Heart right ventricle (tissue), 16 donors: Measurements from ENCODE around the gene CHST4. TPM values are rescaled to one million over a fixed set of nuclear protein-coding genes. Genes with fewer than 3 reads are reported as not detected.

Experiments used
- ATAC-seq, 8 donors: fragments of 200-7000 bp; cut with Tn5 transposase; one replicate each; pipeline ENCODE4 v1.9.1; 2020; ENCODE audit warnings: mild to moderate bottlenecking in 8 of 8, moderate library complexity in 8 of 8, moderate number of reproducible peaks in 1 of 8
- DNase-seq, 2 donors: peaks; one replicate each; pipeline ENCODE4 v3.0.0-alpha.2; 2020
- H3K27ac ChIP-seq, 10 donors: fragments of 200-600 bp; sonication (generic) in 2 of 10; one replicate each; pipeline versions ENCODE4 v1.5.0 to v1.8.0; 2020 to 2022; ENCODE audit warnings: mild to moderate bottlenecking in 3 of 10
- H3K27me3 ChIP-seq, 7 donors: fragments of 200-600 bp; one replicate each; pipeline ENCODE4 v1.8.0; 2021 to 2022; ENCODE audit warnings: mild to moderate bottlenecking in 2 of 7
- H3K36me3 ChIP-seq, 9 donors: fragments of 200-600 bp; sonication (generic) in 1 of 9; one replicate each; pipeline versions ENCODE4 v1.5.0 to v1.8.0; 2020 to 2022; ENCODE audit warnings: mild to moderate bottlenecking in 2 of 9
- H3K4me1 ChIP-seq, 9 donors: fragments of 200-600 bp; sonication (generic) in 1 of 9; one replicate each; pipeline versions ENCODE4 v1.5.0 to v1.8.0; 2020 to 2022; ENCODE audit warnings: mild to moderate bottlenecking in 4 of 9
- H3K4me3 ChIP-seq, 10 donors: fragments of 200-600 bp; sonication (generic) in 2 of 10; one replicate each; pipeline versions ENCODE4 v1.5.0 to v1.8.0; 2020 to 2022; ENCODE audit warnings: mild to moderate bottlenecking in 7 of 10, moderate library complexity in 2 of 10
- H3K9me3 ChIP-seq, 11 donors: fragments of 200-600 bp in 10 of 11; sonication (generic) in 2 of 11; one replicate each; pipeline versions ENCODE4 v1.5.0 to v1.8.0; 2013 to 2022; ENCODE audit warnings: mild to moderate bottlenecking in 2 of 11, control low read depth in 1 of 11, moderate library complexity in 1 of 11
- CTCF ChIP-seq, 9 donors: fragments of 200-600 bp; sonication (generic) in 2 of 9; IDR thresholded peaks; one replicate each; pipeline versions ENCODE4 v1.5.0 to v1.8.0; 2021 to 2022; ENCODE audit warnings: antibody characterized with exemption in 9 of 9, mild to moderate bottlenecking in 5 of 9, moderate library complexity in 1 of 9
- WGBS, 2 donors: extraction: QIAGEN DNeasy Blood & Tissue Kit; methylation state at CpG; one replicate each; pipeline ENCODE4 v1.1.7; 2013; ENCODE audit warnings: inconsistent platforms in 1 of 2; 5-methylcytosine and 5-hydroxymethylcytosine counted together
- intact Hi-C, 10 donors: fragments of 100-400 bp; cut with DNase I; formaldehyde crosslinking; loops; one replicate each; pipeline versions ENCODE4 v1.11.1 to v1.14.2; 2022
- polyA plus RNA-seq, 2 donors: library from polyadenylated mRNA; stranded (reverse); fragments of 200-250 nt; gene quantifications; one replicate each; pipeline ENCODE4 v1.2.3, GENCODE V29; 2013
- total RNA-seq, 10 donors: library from RNA; stranded (reverse); fragmentation: NEBNext Ultra II Directional in 3 of 10; extraction: Animal tissue kit (Norgen Biotek cat#: 25700) in 3 of 10; gene quantifications; one replicate each; pipeline versions ENCODE4 v1.2.1 to v1.2.4, GENCODE V29; 2021 to 2023
- donor health status: Arrhythmogenic right ventricular cardiomyopathy.
- donor health status: ischemic (EF 13 %, LVEDD 7.1; RV severe dilation, severe dysfunction).
- donor health status: healthy with polysubstance abuse.
- donor health status: DM: no; HTN: yes; CAD: no.
- donor health status: DM: no; HTN: no; CAD: no.
- donor health status: ischemic (EF 25% LVEDD 6.9; RV normal size, moderate dysfunction).
- donor health status: ischemic (EF 25% LVEDD 5.7; RV mildly dilated, moderate dysfunction).
- donor health status: healthy.
- donor health status: DM: yes; HTN: yes; CAD: no.
- donor health status: Ischemic cardiomyopathy.
- donor health status: ischemic (EF 35%, LVEDD 5.7; RV mildly dilated, moderate dysfunction).
- donor health status: nonischemic (EF 11% LVEDD 7.7; RV severe dilation, severe dysfunction).
- donor health status: DM: yes; HTN: yes; CAD: no.
- donor health status: PGD.
- donor health status: ischemic (EF 29% LVEDD 5.4; RV normal size, mild dysfunction).
- donor health status: nonischemic (EF 23%, LVEDD 6.1; RV moderate dilation, normal function).

The CHST4 gene
- total and polyA plus RNA-seq, 12 donors, result 0.09 TPM; not detected in 11

DNA sequence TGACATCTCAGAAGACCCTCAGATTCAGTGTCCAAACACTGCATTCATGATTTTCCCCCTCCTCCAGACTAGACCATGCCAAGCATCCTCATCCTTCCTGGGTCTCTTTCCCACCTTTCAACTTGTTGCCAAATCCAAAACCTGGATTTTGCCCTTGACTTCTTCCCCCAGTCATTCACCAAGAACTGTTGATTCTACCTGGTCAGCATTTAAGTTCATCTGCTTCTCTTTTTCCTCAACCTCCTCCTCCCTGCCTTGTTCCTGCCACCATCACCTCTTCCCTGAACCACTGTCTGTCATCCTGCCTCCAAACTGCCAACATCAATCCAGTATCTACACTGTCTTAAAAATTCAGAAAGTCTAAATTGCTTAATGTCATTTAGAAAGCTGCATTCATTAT is 20.9 kb downstream of the CHST4 start:
- peaks cover 0 to 36% (median 8%) of the 10 kb centered on the region in 7 donors for H3K27me3 ChIP-seq
- no peaks in the 10 kb centered on the region for H3K36me3 ChIP-seq
- no peak overlapping the region for H3K4me3 ChIP-seq
- ATAC-seq (no peak), DNase-seq (no peak)
- H3K27ac ChIP-seq, result no peak overlapping the region
- no peak for TF ChIP-seq CTCF (IDR thresholded peaks at IDR 0.05)
- intact Hi-C loops, result no loop called here
- H3K4me1 ChIP-seq, result no peaks in the 10 kb centered on the region
- no peaks in the 10 kb centered on the region for H3K9me3 ChIP-seq

DNA sequence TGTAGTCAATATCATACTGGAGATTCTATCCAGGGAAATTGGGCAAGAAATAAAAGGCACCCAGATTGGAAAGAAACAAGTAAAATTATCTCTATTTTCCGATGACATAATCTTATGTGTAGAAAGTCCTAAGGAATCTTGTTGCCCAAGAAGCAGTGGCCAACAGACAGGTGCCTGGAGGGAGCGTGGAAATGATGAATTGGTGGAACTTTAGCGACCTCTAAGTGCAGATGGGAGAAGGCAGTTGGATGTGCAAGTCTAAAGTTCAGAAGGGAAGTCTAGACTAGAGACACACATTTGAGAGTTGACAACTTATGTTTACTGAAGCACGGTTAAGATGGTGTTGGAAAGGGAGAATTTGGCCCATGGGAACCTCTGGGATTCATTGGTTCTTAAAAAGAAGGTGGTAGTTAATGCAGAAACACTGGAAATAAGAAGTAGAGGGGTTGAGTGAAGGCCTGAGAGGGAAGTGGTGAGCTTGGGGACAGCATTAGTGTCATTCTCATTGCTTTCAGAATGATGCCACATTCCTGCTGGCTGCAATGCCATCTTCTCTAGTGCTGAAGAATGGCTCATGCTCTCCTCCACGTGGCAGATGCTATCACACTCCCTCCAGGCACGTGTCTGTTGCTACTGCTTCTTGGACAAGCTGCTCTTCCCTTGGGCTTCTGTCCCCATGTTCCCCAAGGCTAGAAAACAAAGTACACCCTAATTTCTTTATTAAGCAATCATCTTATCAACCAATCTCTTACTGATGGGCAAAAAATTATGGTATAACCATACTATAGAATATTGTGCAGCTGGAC is 26.7 kb downstream of the CHST4 start:
- H3K4me3 ChIP-seq, result no peak overlapping the region
- no peak for TF ChIP-seq CTCF (IDR thresholded peaks at IDR 0.05)
- WGBS, 2 donors, result 32 to 40% methylated on average over 6 of the region's 6 CpGs
- H3K9me3 ChIP-seq, result no peaks in the 10 kb centered on the region
- ATAC-seq, result no peak
- DNase-seq, result no peak
- H3K4me1 ChIP-seq, result no peaks in the 10 kb centered on the region
- intact Hi-C loops, result no loop called here
- no peak overlapping the region for H3K27ac ChIP-seq
- peaks cover 0 to 17% (median 7%) of the 10 kb centered on the region in 7 donors for H3K27me3 ChIP-seq
- no peaks in the 10 kb centered on the region for H3K36me3 ChIP-seq

DNA sequence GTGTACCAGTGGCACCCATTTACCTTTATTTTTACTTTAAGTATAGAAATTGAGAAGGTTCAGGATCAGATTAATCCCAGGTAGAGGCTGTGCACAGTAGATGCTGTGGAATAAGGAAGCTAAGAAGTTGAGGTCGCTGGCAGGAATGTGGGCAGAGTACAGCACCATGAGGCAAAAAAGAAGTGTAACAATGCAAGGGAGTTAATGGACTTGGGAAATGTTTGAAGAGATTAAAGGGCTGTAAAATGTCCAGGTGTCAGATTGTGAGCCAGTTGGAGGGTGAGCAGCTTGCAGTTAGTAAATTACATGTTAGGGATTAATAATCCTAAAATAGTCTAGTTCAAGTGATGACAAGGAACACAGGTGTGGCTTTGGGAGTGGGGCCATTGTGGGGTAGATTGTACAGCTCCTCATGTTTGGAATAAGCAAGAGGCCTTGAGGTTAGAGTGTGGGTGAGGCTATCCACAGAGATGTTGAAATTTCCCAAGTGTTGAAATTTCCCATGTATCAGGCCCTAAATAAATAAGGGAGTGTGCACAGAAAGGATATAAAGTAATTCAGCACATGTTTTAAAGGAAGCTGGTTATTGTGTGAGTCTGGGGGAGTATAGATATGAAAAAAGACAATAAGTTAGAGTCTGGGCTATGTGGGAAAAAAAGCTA is 29.1 kb downstream of the CHST4 start:
- Histone ChIP-seq H3K27me3 (no peaks in the 10 kb centered on the region), H3K27ac (no peak overlapping the region), H3K36me3 (no peaks in the 10 kb centered on the region), H3K4me1 (no peaks in the 10 kb centered on the region), H3K4me3 (no peak overlapping the region), H3K9me3 (peaks cover 0 to under 1% (median 0%) of the 10 kb centered on the region in 11 donors)
- no peak for DNase-seq
- no peak for ATAC-seq
- intact Hi-C loops, result no loop called here
- no peak for TF ChIP-seq CTCF (IDR thresholded peaks at IDR 0.05)
- 70 to 83% methylated on average over 1 of the region's 1 CpG for WGBS, 2 donors

DNA sequence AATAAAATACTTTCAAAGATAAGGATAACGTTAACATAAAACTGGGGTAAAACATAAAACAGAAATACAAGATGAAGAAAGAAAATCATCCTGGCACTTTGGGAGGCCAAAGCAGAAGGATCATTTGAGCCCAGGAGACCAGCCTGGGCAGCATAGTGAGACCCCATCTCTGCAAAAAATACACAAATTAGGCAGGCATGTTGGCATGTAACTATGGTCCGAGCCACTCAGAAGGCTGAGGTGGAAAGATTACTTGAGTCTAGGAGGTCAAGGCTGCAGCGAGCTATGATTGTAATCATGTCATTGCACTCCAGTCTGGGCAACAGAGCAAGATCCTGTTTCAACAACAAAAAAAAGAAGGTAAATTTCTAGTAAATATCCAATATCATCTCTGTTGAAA is 31.1 kb downstream of the CHST4 start:
- intact Hi-C loops, result no loop called here
- Histone ChIP-seq H3K9me3 (peaks cover 0 to 17% (median 0%) of the 10 kb centered on the region in 11 donors), H3K4me3 (no peak overlapping the region), H3K4me1 (no peaks in the 10 kb centered on the region), H3K27me3 (no peaks in the 10 kb centered on the region), H3K27ac (no peak overlapping the region), H3K36me3 (no peaks in the 10 kb centered on the region)
- ATAC-seq (no peak), DNase-seq (no peak)
- no peak for TF ChIP-seq CTCF (IDR thresholded peaks at IDR 0.05)
- 88% methylated on average over 3 of the region's 3 CpGs for WGBS, 2 donors
